Amniotic epithelial cell (primary cell): ENCODE data around the gene PRKAR2B.
"Not testable (repeated sequence)": the region's sequence is repeated elsewhere in the genome, so short reads cannot be mapped to it uniquely, and the experiment has no call there.

ENCODE experiments used
- DNase-seq: peaks from one replicate; pipeline ENCODE4 v3.0.0-alpha.2; 2010; ENCODE audit warnings: low read depth

The PRKAR2B gene

DNA sequence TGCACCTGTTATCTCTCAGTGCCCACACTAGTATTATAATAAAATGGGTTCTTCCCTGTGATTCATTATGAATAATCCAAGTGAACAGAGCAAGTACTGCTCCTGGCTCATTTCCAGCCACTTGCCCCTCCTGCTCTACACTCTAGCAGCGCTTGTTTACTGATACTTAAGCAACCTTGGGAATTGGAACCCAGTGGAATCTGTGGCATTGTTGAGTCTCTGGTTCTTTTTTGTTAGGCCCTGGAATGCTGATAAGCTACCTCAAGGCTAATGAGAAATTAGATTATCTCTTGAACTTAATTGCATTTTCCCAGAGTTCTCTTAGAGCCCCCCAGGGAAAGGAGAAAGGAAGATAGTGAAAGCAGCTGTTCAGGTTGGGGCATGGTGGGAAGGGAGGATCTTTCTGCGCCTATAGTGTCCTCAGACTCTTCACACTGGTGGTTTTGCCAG lies 34.0 kb downstream of the PRKAR2B start:
- DNase-seq = peak; percentile 95

GRCh38 chr7:107079212-107079940 lies 34.9 kb downstream of the PRKAR2B start:
- DNase-seq = no peak

GRCh38 chr7:107080099-107080505 lies 35.6 kb downstream of the PRKAR2B start:
- peak; percentile 57 for DNase-seq

DNA sequence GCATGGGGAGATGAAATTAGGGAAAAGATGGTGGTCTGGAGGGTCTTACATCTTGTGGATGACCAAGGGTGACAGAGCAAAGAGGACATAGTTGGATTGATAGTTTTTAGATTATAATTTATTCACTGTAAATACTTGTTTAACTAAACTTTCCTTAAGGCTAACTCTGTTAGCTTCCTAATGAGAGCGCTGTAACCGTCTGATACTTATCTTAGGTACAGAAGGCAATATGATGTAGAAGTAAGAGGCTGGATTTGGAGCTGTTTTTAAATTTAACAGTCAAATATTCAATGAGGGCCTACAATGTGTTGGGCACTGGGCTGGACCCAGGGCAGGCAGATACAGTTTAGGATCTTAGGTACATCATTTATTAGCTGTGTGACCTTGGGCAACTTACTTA lies 36.0 kb downstream of the PRKAR2B start:
- no peak for DNase-seq

DNA sequence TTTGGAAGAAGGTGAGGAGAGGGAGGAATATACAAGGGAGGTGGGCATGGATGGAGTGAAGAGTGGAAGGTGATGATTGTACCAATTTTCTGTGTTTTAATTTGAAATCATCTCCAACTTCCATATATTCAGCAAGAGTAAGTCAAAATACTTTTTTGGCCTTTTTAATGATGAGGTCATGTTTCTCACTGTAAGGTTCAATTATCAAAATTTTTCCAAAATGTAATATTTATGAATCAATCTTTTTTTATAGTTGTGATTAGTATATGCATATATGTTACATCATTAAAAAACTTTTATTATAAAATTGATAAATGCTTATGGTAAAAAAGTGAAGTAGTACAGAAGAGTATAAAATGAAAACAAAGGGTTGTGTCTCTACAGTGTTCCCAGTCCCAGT lies 40.7 kb downstream of the PRKAR2B start:
- DNase-seq = no peak

DNA sequence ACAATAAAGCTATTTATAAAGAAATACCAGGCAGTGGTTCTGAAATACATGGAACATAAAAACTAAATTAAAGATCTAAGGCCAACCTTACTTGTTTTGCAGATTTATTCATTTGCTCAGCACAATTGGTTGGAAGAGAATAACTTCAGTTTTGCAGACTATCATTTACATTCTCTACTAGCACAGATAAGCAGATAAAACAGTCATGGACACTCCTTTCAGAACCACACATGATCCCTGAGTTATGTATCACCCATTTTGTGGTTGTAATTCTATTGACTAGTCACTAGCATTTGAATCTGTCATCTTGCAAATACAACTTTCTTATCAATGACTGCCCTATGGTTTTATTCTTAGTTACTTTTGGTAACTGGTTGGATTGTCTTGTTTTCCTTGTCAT lies 45.1 kb downstream of the PRKAR2B start:
- DNase-seq = peak; percentile 14

DNA sequence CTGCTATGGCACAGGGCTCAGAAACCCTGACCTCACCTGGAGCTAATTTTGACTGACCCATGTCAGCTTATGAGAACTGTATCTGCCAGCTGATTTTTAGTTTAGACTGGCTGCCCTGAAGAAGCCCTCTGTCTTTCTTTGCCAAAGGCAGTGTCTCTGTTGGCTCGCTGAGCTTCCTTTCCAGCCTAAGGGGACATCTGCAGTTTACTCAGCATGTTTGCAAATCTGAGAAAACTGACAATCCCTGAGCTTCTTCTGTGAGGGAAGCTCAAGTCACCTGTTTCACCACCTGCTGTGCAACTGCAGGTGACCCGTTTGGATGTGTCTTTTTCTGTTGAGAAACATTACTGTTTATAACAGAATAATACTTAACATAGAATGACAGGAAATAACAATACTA lies 46.0 kb downstream of the PRKAR2B start:
- no peak for DNase-seq

DNA sequence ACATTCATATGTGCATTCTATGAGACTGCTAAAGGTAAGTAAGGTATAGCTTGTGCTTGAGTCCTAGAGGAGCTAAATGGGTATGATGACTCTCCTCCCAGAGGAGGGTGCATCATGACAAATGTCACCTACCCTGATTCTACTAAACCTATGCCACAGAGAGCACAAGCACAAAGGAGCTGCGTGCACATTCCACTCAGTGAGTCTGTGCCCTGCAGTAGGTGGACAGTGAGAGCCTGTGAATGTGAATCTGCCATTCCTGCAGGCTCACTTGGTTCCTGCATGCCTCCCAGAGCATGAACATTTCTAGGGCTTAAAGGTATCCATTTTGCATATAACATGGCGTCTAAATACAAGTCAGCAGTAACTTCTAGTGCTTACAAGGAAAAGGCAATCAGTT lies 46.8 kb downstream of the PRKAR2B start:
- no peak for DNase-seq

DNA sequence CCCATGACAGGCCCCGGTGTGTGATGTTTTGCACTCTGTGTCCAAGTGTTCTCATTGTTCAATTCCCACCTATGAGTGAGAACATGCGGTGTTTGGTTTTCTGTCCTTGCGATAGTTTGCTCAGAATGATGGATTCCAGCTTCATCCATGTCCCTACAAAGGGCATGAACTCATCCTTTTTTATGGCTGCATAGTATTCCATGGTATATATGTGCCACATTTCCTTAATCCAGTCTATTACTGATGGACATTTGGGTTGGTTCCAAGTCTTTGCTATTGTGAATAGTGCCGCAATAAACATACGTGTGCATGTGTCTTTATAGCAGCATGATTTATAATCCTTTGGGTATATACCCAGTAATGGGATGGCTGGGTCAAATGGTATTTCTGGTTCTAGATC lies 49.2 kb downstream of the PRKAR2B start:
- not testable (repeated sequence) for DNase-seq

DNA sequence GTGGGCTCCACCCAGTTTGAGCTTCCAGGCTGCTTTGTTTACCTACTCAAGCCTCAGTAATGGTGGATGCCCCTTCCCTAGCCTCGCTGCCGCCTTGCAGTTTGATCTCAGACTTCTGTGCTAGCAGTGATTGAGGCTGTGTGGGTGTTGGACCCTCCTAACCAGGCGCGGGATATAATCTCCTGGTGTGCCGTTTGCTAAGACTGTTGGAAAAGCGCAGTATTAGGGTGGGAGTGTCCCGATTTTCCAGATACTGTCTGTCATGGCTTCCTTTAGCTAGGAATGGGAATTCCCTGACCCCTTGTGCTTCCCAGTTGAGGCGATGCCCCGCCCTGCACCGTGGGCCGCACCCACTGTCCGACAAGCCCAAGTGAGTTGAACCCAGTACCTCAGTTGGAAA lies 54.6 kb downstream of the PRKAR2B start:
- DNase-seq = not testable (repeated sequence)

DNA sequence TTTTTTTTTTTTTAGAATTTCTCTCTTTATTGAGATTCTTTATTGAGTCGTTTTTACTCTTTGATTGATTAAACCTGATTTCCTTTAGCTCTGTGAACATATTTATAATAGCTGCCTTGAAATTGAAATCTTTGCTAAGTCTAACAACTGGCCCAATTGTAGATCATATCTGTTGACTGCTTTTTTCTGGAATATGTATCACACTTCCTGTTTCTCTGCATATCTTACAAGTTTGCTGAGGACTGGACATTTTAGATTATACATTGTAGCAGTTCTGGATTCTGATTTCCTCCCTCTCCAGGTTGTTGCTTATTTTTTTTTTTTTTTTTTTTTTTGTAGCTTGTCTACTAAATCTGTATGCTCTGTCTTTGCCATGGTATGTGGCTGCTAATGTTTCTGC lies 56.3 kb downstream of the PRKAR2B start:
- DNase-seq = no peak

DNA sequence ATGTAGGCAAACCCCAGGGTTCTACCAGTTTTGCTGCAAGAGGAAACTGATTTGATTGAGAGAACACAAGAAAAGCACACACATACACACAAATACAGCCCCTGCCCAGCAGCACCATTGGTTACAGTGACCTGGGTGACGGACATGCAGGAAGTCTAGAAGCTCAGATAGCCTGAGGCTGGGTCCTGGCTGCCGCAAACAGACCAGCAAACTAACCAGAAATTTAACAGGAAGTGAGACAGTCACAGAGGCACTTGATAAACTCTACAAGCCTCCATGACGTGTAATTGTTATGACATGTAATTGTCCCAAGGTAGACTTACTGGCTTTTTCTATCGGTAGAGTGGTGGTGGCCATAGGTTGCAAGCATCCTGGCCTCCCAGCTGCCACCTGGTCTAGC lies 58.9 kb downstream of the PRKAR2B start:
- DNase-seq = no peak

GRCh38 chr7:107104801-107105200 lies 60.3 kb downstream of the PRKAR2B start:
- DNase-seq = no peak

- no peak for DNase-seq
Measured at GRCh38 chr7:107105591-107106245, 61.2 kb downstream of the PRKAR2B start.

DNA sequence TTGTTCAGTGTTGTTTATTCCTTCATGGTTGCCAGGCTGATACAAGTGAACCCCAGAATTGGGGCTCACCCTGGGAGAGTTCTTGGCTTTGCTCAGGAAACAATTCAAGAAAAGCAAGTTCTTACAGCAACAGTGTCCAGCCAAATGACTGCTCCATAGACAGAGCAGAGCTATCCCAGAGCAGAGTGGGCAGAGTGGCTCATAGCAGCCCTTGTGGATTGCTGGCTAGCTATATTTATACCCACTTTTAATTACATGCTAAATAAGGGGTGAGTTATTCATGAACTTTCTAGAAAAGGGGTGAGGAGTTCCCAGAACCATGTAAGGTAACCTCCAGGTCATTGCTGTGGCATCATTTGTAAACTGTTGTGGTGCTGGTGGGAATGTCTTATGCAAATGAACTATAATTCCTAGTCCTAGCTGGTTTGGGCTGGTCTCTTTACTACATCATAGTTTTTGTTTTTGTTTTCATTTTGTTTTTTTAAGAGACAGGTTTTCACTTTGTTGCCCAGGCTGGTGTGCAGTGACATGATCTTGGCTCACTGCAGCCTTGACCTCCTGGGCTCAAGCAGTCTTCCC lies 64.4 kb downstream of the PRKAR2B start:
- no peak for DNase-seq

DNA sequence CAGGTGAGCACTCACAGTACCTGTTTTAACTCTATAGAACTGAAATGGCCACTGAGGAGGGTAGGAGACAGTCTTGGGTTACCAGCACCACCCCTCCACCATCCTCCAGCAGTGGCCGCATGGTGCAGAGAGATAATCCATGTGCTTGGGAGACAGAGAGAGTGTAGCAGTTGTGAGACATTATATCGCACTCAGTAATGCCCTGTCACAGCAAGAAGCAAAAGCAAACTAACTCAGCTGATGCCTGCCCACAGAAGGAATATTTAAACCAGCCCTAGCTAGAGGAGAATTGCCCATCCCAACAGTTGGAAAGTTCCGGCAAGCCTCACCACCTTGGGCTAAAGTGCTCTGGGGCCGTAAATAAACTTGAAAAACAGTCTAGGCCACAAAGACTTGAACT lies 65.5 kb downstream of the PRKAR2B start:
- DNase-seq = no peak

GRCh38 chr7:107111196-107111595 lies 66.7 kb downstream of the PRKAR2B start:
- no peak for DNase-seq

DNA sequence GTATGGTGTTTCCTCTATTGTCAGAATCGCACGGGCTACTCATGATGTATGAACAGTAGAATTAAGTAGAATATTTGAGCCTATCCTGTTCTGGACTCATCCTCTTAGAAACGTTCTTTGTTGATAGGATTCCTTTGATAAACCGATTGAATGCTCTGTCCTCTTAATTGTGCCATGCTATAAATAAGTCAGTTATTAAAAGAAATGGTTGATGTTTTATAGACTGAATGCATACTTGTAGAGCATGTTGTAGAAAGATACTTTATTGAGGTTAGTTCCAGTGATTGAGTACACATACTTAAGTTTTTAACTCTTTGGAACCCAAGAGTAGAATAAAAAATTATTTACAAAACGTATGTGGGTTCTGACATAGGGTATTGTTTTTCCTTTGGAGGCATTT lies 69.4 kb downstream of the PRKAR2B start:
- no peak for DNase-seq

- DNase-seq = no peak
Measured at GRCh38 chr7:107115114-107115513, 70.6 kb downstream of the PRKAR2B start.

GRCh38 chr7:107115762-107116540 lies 71.4 kb downstream of the PRKAR2B start:
- DNase-seq = peak; percentile 21

GRCh38 chr7:107118109-107118900 lies 73.8 kb downstream of the PRKAR2B start:
- peak; percentile 46 for DNase-seq
